IMR-90 (cell line): ENCODE measurements around the gene TBXAS1. TPM values are rescaled to one million over a fixed set of nuclear protein-coding genes. Genes with fewer than 3 reads are reported as not detected.
"Not testable (repeated sequence)": the region's sequence is repeated elsewhere in the genome, so short reads cannot be mapped to it uniquely, and the experiment has no call there.

Source experiments
- ATAC-seq: fragments of 200-7000 bp; cut with Tn5 transposase; 2 replicates; pipeline ENCODE4 v1.9.1; 2020; ENCODE audit warnings: low read depth, mild to moderate bottlenecking, moderate library complexity
- BruUV-seq: library from RNA; stranded (reverse); fragments of 400-500 nt; replicated peaks from 2 replicates; lab custom pipeline; 2021; lab: Mats Ljungman, UMichigan
- CTCF ChIA-PET: fragments of 300-600 bp; formaldehyde crosslinking; extraction: SDS; loops from one replicate; lab custom pipeline; 2021; ENCODE audit warnings: antibody characterized with exemption; lab: Yijun Ruan, JAX
- POLR2A ChIA-PET: fragments of 300-600 bp; sonication (Branson Sonifier 250); formaldehyde crosslinking; loops from one replicate; lab custom pipeline; 2022; ENCODE audit warnings: antibody characterized with exemption; ENCODE audit not compliant: unreplicated experiment; lab: Charles Lee
- DNase-seq: peaks from one replicate; pipeline ENCODE4 v3.0.0; 2013
- H2AFZ ChIP-seq: replicated peaks from 2 replicates; pipeline ENCODE3; 2013; ENCODE audit warnings: low read length, mild to moderate bottlenecking; ENCODE audit not compliant: poor library complexity
- H2AK5ac ChIP-seq: 2 replicates; pipeline ENCODE4 v1.6.1; 2013; ENCODE audit warnings: low read depth, low read length, inconsistent platforms
- H2AK9ac ChIP-seq: replicated peaks from 2 replicates; pipeline ENCODE3; 2013; ENCODE audit warnings: mild to moderate bottlenecking, low read depth, low read length, moderate library complexity; ENCODE audit not compliant: poor library complexity
- H2BK120ac ChIP-seq: 2 replicates; pipeline ENCODE4 v1.6.1; 2013; ENCODE audit warnings: low read depth, low read length, inconsistent platforms
- H2BK15ac ChIP-seq: 3 replicates; pipeline ENCODE4 v1.6.1; 2013; ENCODE audit warnings: low read depth, low read length, inconsistent platforms
- H2BK20ac ChIP-seq: 2 replicates; pipeline ENCODE4 v1.6.1; 2013; ENCODE audit warnings: low read depth, mild to moderate bottlenecking, inconsistent platforms, low read length, moderate library complexity
- H2BK5ac ChIP-seq: 2 replicates; pipeline ENCODE4 v1.6.1; 2013; ENCODE audit warnings: mild to moderate bottlenecking, low read depth, low read length, inconsistent platforms; ENCODE audit not compliant: poor library complexity, severe bottlenecking
- H3K14ac ChIP-seq: replicated peaks from 2 replicates; pipeline ENCODE4 v1.6.1; 2013; ENCODE audit warnings: low read depth, low read length, inconsistent platforms
- H3K18ac ChIP-seq: 2 replicates; pipeline ENCODE4 v1.6.1; 2013; ENCODE audit warnings: low read depth, low read length, control low read depth
- H3K23ac ChIP-seq: 2 replicates; pipeline ENCODE4 v1.6.1; 2013; ENCODE audit warnings: low read depth, low read length, inconsistent platforms
- H3K27ac ChIP-seq: 2 replicates; pipeline ENCODE4 v1.5.1; 2013; ENCODE audit warnings: mild to moderate bottlenecking, control low read depth, low read length; ENCODE audit not compliant: insufficient read depth
- H3K27me3 ChIP-seq: 2 replicates; pipeline ENCODE4 v1.6.1; 2013; ENCODE audit warnings: low read length; ENCODE audit not compliant: control insufficient read depth, insufficient read depth
- H3K36me3 ChIP-seq: 2 replicates; pipeline ENCODE4 v1.6.1; 2013; ENCODE audit warnings: low read length, mixed read lengths; ENCODE audit not compliant: control insufficient read depth, insufficient read depth
- H3K4ac ChIP-seq: 2 replicates; pipeline ENCODE4 v1.6.1; 2013; ENCODE audit warnings: low read depth, low read length, inconsistent platforms
- H3K4me1 ChIP-seq: 2 replicates; pipeline ENCODE4 v1.6.1; 2013; ENCODE audit warnings: low read length, mixed read lengths; ENCODE audit not compliant: control insufficient read depth, insufficient read depth
- H3K4me2 ChIP-seq: 2 replicates; pipeline ENCODE4 v1.6.1; 2013; ENCODE audit warnings: low read depth, mild to moderate bottlenecking, control low read depth, low read length, moderate library complexity
- H3K4me3 ChIP-seq: 2 replicates; pipeline ENCODE4 v1.5.1; 2013; ENCODE audit warnings: low read depth, mild to moderate bottlenecking, control low read depth, low read length, moderate library complexity; ENCODE audit not compliant: insufficient read depth
- H3K56ac ChIP-seq: 2 replicates; pipeline ENCODE4 v1.6.1; 2013; ENCODE audit warnings: low read length, inconsistent platforms; ENCODE audit not compliant: insufficient read depth; ENCODE audit errors: extremely low read depth
- H3K79me1 ChIP-seq, 2 experiments: 2 replicates each; pipeline ENCODE4 v1.6.1; 2013; ENCODE audit warnings: low read length in 2 of 2, inconsistent platforms in 1 of 2, low read depth in 1 of 2
- H3K9ac ChIP-seq: 2 replicates; pipeline ENCODE4 v1.6.1; 2013; ENCODE audit warnings: low read depth, low read length, control low read depth
- H3K9me1 ChIP-seq: 2 replicates; pipeline ENCODE4 v1.6.1; 2013; ENCODE audit warnings: low read length, inconsistent platforms; ENCODE audit not compliant: insufficient read depth
- H3K9me3 ChIP-seq: 2 replicates; pipeline ENCODE4 v1.6.1; 2013; ENCODE audit warnings: low read length; ENCODE audit not compliant: control insufficient read depth, insufficient read depth
- H4K20me1 ChIP-seq: 2 replicates; pipeline ENCODE4 v1.6.1; 2013; ENCODE audit warnings: low read length, inconsistent platforms; ENCODE audit not compliant: insufficient read depth
- H4K5ac ChIP-seq: 2 replicates; pipeline ENCODE4 v1.6.1; 2013; ENCODE audit warnings: mild to moderate bottlenecking, low read depth, low read length, control low read depth
- H4K8ac ChIP-seq, 2 experiments: 2 replicates each; pipeline ENCODE4 v1.6.1; 2013; ENCODE audit warnings: low read depth in 2 of 2, low read length in 2 of 2, control low read depth in 1 of 2, inconsistent platforms in 1 of 2
- H4K91ac ChIP-seq: 2 replicates; pipeline ENCODE4 v1.6.1; 2013; ENCODE audit warnings: low read depth, low read length, inconsistent platforms; ENCODE audit not compliant: insufficient read depth
- FOS ChIP-seq: fragments of 150-350 bp; IDR thresholded peaks from 2 replicates; pipeline ENCODE4 v1.6.1; 2016; ENCODE audit warnings: low read depth, low read length
- MAFK ChIP-seq: IDR thresholded peaks from 2 replicates; pipeline ENCODE4 v1.6.1; 2012; ENCODE audit warnings: low read depth, low read length, improper control_type of control experiment
- RCOR1 ChIP-seq: IDR thresholded peaks from 2 replicates; pipeline ENCODE4 v1.6.1; 2012; ENCODE audit warnings: mild to moderate bottlenecking, low read length, improper control_type of control experiment; ENCODE audit not compliant: insufficient replicate concordance
- WGBS, 2 experiments: methylation state at CpG; one replicate each; pipeline versions ENCODE4 v1.1.5 to v1.1.7; 2013; ENCODE audit warnings: missing lambda C conversion rate in 2 of 2; ENCODE audit not compliant: insufficient read length in 1 of 2; ENCODE audit errors: extremely low coverage in 2 of 2; 5-methylcytosine and 5-hydroxymethylcytosine counted together
- dilution Hi-C: fragments of 300-500 bp; cut with HindIII; formaldehyde crosslinking; loops from one replicate; pipeline ENCODE4 v1.14.3; 2018; ENCODE audit warnings: low sequenced_read_pairs; ENCODE audit not compliant: unreplicated experiment
- in situ Hi-C: fragments of 300-500 bp; cut with MboI; formaldehyde crosslinking; loops from 3 replicates; pipeline ENCODE4 v1.14.3; 2019; ENCODE audit warnings: low sequenced_read_pairs, inconsistent platforms, mixed read lengths
- intact Hi-C: fragments of 100-400 bp; cut with micrococcal nuclease; formaldehyde crosslinking; loops from 2 replicates; pipeline ENCODE4 v1.10.0; 2022
- polyA plus RNA-seq, 3 experiments: library from polyadenylated mRNA; depleted of rRNA; stranded (reverse); fragments of >200 nt; gene quantifications; 2 replicates each; pipeline ENCODE4 v1.2.3, GENCODE V29; 2012; ENCODE audit warnings: low replicate concordance in 1 of 3
- total RNA-seq: library from RNA; depleted of rRNA; stranded (reverse); fragments of >200 nt; gene quantifications from 2 replicates; pipeline ENCODE4 v1.2.3, GENCODE V29; 2012

The TBXAS1 gene
- total and polyA plus RNA-seq, 2 of the 4 experiments (the other 2 are of a cell fraction), result 5.9 to 10.8 TPM

- no peak for ATAC-seq
These were observed 1.9 kb downstream of the TBXAS1 start for GRCh38 chr7:139830782-139831501.

GRCh38 chr7:139835848-139836247, 6.8 kb downstream of the TBXAS1 start:
- H4K8ac ChIP-seq, H3K4ac ChIP-seq, H2BK20ac ChIP-seq, H3K9me1 ChIP-seq, H3K4me1 ChIP-seq, dilution Hi-C loops, H3K79me1 ChIP-seq, H2BK15ac ChIP-seq, intact Hi-C loops, H3K36me3 ChIP-seq, CTCF ChIA-PET, in situ Hi-C loops, H4K5ac ChIP-seq, H2AK9ac ChIP-seq, ATAC-seq, H2AFZ ChIP-seq, H3K56ac ChIP-seq, H3K27me3 ChIP-seq, H3K14ac ChIP-seq, H4K91ac ChIP-seq, H3K23ac ChIP-seq, H3K9ac ChIP-seq, H3K4me2 ChIP-seq, H3K27ac ChIP-seq, DNase-seq, H3K4me3 ChIP-seq, H4K20me1 ChIP-seq, POLR2A ChIA-PET, H3K9me3 ChIP-seq, H3K18ac ChIP-seq, BruUV-seq, H2BK120ac ChIP-seq, H2BK5ac ChIP-seq, H2AK5ac ChIP-seq: not testable (repeated sequence)
- WGBS, 2 experiments, result no CpG with 5 or more reads among the region's 1 CpG

More at GRCh38 chr7:139830782-139831501, 1.9 kb downstream of the TBXAS1 start:
- H3K9me1 ChIP-seq, result 0 out of 2 replicates have a peak, but pooled peaks cover 6% of the 10 kb centered on the region
- H4K20me1 ChIP-seq, result no peaks in the 10 kb centered on the region
- H3K4me3 ChIP-seq, result no peak overlapping the region
- intact Hi-C loops, result no loop called here
- H3K36me3 ChIP-seq, result no peaks in the 10 kb centered on the region
- H4K8ac ChIP-seq, result peak overlapping the region; percentile 38 to 41; a peak in 3 of 4 replicates
- peak overlapping the region; percentile 83 for H4K91ac ChIP-seq
- BruUV-seq, result no TSS peak
- no peaks in the 10 kb centered on the region for H3K9me3 ChIP-seq
- peak overlapping the region; percentile 38; the same call in 1 of the 2 replicates for H3K9ac ChIP-seq
- H2AK9ac ChIP-seq, result peak overlapping the region; percentile 56
- TF ChIP-seq FOS (no peak), RCOR1 (no peak), MAFK (no peak)
- DNase-seq, result no peak
- no peak overlapping the region for H3K56ac ChIP-seq
- peak overlapping the region; percentile 82; the same call in 1 of the 2 replicates for H3K27ac ChIP-seq
- peaks cover 0 to 8% of the 10 kb centered on the region in 2 experiments; a peak in 2 of 4 replicates for H3K79me1 ChIP-seq
- 0 out of 2 replicates have a peak overlapping the region, but pooled peaks have one; percentile 10 for H3K23ac ChIP-seq
- POLR2A ChIA-PET, result no interaction called here
- peak overlapping the region; percentile 62 for H3K4me2 ChIP-seq
- H3K4ac ChIP-seq, result peak overlapping the region; percentile 73
- H2BK120ac ChIP-seq, result peak overlapping the region; percentile 84
- in situ Hi-C loops, result no loop called here
- peaks cover 25% of the 10 kb centered on the region for H3K4me1 ChIP-seq
- H2AFZ ChIP-seq, result peak overlapping the region; percentile 18
- H2BK15ac ChIP-seq, result peak overlapping the region; percentile 85; the same call in 2 of the 3 replicates
- peak overlapping the region; percentile 41 for H3K14ac ChIP-seq
- no peak overlapping the region for H2BK5ac ChIP-seq
- WGBS, 2 experiments, result no CpG with 5 or more reads among the region's 3 CpGs
- H4K5ac ChIP-seq, result peak overlapping the region; percentile 31
- H2BK20ac ChIP-seq, result peak overlapping the region; percentile 60; the same call in 1 of the 2 replicates
- CTCF ChIA-PET, result interaction anchor here (1.2 kb wide), 2 partner anchors 16 to 185 kb away, joined by 3 to 4 read pairs; no protein-coding TSS in a partner anchor
- no peaks in the 10 kb centered on the region for H3K27me3 ChIP-seq
- H2AK5ac ChIP-seq, result peak overlapping the region; percentile 72
- peak overlapping the region; percentile 75 for H3K18ac ChIP-seq
- dilution Hi-C loops, result no loop called here
